Activated CD8-positive, alpha-beta memory T cell treated with anti-CD3 and anti-CD28 coated beads for 24 hours (primary cell): Measurements from ENCODE around the gene BCAS4.
A peak's percentile ranks its signal among the peaks of the same experiment; 100 is the strongest.
"Not testable (repeated sequence)": the region's sequence is repeated elsewhere in the genome, so short reads cannot be mapped to it uniquely, and the experiment has no call there.

Experiments
- DNase-seq: peaks from one replicate; pipeline ENCODE4 v3.0.0-alpha.2; 2020

Gene BCAS4

DNA sequence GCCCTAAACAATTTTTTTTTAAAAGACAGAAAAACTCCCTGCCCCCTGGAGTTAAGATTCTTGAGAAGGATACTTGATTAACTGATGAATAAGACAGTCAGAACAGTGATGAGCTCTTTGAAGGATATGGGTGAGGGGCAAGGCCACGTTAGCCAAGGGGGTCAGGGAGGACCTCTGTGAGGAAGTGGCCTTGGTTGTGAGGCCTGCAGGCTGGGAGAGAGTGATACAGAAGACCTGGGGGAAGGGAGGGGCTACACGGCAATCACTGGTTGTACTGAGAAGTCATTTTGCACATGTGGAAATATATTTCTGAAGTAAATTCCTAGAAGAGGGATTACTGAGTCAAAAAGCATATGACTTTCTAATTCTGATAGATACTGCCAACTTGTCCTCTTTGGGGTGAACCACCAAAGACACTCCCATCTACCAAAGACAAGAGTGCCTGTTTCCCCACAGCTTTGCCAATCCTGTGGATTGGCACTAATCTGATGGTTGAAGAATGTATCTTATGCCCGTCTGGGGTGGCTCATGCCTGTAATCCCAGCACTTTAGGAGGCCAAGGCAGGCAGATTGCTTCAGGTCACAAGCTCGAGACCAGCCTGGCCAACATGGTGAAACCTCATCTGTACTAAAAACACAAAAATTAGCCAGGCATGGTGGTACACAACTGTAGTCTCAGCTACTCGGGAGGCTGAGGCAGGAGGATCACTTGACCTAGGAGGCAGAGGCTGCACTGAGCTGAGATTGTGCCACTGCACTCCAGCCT is 22.3 kb upstream of the BCAS4 start:
- DNase-seq = no peak

GRCh38 chr20:50774515-50774914 is 20.3 kb upstream of the BCAS4 start:
- no peak for DNase-seq

DNA sequence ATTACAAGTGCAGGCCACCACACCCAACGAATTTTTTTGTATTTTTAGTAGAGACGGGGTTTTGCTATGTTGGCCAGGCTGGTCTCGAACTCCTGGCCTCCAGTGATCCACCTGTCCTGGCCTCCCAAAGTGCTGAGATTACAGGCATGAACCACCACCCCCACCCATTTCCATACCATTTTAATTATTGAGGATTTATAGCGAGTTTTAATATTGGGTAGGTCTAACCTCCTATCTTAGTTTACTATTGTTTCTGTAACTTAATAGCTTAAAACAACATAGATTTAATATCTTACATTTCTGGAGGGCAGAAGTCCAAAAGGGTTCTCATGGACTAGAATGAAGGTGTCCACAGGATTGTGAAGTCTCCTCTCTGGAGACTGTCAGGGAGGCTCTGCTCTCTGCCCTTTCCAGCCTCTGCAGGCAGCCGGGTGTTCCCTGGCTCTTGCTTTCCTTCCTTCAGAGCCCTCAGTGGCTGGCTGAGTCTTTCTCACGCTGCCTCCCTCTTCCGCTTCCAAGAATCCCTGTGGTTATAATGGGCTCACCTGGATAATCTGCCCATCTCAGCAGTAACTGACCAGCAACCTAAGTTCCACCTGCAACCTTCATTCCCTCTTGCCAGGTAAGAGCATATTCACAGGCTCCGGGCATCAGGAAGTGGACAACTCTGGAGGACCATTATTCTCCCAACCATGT is 18.6 kb upstream of the BCAS4 start:
- no peak for DNase-seq

- DNase-seq = no peak
These were observed 17.5 kb upstream of the BCAS4 start for GRCh38 chr20:50777373-50777772.

DNA sequence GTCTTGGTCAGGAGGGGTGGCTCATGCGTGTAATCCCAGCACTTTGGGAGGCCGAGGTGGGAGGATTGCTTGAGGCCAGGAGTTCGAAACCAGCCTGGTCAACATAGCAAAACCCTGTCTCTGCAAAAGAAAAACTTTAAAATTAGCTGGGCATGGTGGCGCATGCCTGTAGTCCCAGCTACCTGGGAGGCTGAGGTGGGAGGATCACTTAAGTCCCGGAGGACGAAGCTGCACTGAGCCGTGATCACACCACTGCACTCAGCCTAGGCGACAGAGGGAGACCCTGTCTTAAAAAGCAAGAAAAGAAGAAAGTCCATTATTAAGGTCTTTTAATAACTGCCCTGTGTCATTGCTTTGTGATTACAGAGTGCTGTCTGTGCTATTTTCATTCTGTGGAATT is 15.9 kb upstream of the BCAS4 start:
- DNase-seq = not testable (repeated sequence)

DNA sequence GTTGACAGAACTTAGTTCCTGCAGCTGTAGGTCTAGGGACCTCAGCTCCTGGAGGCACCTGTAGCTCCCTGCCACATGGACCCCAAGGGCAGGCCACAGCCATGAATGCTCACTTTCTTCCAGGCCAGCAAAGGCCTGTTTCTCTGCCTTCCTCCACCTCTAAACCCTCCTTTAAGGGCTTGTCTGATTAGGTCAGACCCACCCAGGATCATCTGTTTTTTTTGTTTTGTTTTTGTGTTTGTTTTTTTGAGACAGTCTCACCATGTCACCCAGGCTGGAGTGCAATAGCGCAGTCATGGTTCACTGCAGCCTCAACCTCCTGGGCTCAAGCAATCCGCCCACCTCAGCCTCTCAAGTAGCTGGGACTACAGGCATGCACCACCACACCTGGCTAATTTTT is 11.5 kb upstream of the BCAS4 start:
- no peak for DNase-seq

GRCh38 chr20:50783903-50784302 is 11.0 kb upstream of the BCAS4 start:
- DNase-seq = no peak

DNA sequence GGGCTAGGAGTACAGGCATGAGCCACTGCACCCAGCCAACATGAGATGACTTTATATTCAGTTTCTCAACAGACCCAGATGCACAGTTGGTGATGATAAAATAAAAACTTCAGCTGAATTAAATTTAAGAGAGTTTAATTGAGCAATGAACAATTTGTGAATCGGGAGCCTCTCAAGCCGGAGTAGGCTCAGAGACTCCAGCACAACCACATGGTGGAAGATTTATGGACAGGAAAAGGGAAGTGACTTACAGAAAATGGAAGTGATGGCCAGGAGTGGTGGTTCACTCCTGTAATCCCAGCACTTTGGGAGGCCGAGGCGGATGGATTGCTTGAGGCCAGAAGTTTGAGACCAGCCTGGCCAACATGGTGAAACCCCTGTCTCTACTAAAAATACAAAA is 10.4 kb upstream of the BCAS4 start:
- DNase-seq = no peak

DNA sequence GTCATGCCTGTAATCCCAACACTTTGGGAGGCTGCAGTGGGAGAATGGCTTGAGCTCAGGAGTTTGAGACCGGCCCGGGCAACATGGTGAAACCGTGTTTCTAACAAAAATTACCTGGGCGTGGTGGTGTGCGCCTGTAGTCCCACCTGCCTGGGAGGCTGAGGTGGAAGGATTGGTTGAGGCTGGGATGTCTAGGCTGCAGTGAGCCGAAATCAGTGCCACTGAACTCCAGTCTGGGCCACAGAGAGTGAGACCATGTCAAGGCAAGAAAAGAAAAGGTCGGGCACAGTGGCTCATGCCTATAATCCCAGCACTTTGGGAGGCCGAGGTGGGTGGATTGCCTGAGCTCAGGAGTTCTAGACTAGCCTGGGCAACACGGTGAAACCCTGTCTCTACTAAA is 8.2 kb upstream of the BCAS4 start:
- DNase-seq = no peak

DNA sequence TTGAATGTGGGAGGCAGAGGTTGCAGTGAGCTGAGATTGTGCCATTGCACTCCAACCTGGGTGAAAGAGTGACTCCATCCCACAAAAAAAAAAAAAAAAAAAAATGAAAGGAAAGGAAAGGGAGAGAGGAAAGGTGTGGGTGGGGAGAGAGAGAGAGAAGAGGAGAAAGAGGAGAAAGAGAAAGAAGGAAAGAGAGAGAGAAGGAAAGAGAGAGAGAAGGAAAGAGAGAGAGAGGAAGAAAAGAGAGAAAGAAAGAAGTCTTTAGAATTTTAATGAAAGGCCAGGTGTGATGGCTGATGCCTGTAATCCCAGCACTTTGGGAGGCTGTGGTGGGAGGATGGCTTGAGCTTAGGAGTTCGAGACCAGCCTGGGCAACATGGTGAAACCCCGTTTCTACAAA is 7.7 kb upstream of the BCAS4 start:
- DNase-seq = no peak

DNA sequence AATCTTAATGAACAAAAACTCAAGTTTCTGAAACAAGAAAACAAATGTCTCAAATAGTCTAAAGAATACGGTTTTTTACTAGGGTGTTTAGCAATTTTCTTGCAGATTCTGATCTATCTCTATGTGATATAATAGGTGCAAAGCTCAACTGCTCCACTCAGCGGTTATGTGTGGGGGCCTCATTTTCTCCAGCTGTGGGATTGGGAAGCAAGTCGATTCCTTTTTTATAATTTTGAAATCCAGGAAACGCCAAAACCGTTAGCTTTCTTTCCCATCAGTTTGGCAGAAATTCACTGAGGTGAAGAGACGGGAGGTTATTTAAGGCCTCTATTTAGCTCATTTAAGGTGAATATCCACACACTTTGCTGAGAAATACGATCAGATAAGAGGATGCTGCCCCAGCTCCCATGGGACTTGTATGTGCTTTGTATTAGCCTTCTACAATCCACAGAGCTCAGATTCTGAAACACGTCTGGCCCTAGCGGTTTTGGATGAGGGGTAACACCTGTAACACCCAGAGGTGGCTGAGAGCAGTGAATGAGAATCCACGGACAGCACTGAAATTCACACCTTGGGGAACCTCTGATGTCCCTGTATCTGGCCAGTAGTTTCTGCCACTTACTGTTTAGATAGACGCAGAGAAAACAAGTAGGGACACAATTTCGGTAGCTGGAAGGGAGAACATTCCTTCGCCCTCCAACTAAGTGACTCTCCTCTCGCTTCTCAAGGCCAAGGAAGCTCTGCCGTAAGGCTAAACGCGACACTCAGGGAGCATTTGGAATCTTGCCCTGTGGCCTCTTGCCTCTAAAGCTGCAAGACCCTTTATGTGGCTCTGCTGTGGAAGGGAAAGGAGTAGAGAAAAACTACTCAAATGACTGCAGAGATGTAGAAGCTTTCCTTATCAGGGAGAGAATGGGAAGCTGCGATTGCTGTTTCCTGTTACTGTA is 6.5 kb upstream of the BCAS4 start:
- no peak for DNase-seq

DNA sequence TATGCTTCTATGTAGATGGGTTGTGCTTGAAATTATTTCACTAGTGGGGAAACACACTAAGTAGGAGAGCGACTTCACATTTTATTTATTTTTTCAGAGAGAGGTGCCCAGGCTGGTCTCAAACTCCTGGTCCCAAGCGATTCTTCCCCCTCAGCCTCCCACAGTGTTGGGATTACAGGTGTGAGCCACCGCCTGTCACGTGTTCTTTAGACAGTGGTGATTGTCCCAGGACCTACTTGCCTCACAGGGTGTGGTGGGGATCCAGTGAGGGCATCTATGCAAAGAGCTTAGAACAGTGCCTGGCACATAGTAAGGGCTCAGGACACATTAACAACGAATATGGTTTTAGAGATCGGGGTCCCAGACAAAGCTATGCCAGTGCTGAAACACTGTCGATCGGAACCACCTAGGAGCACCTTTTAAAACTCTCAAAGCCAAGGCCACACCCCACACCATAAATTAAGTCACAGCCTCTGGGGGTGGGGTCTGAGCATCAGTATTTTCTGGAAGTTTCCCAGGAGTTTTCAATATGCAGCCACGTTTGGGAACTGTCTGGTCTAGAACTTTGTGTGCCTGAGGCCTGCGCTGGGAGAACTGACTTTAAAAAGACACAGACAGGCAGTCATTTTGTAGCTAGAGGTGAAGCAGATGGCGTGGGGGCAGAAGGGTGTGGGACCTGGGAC is 4.8 kb upstream of the BCAS4 start:
- no peak for DNase-seq

DNA sequence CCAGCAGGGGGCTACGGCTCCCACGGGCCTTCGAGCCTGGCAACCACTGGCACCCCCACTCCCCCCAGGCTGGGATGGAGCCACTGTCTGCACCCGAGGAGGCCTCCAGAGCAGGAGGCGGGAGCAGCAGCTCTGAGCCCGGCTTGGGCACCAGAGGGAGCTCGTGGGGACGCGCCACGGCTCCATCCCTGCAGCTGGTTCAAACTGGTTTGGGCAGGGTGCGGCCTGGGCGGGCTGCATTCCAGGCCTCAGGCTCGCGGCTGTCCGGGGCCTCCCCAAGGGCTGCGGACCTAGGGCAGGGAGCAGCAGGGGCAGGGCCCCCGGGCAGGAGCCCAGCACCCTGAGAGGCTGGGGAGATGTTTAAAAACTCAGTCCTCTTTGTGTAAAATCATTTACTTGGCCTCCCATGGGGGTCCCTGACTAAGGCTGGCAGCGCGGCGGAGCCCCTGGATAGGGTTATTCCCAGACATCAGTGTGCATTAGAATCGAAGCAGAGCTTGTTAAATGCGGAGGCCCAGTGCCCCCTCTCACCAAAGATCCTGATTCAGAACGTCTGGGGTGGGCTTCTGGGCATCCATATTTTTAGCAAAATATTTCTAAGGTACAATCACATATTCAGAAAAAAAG is 4.1 kb upstream of the BCAS4 start:
- peak; percentile 91 for DNase-seq

- DNase-seq = no peak
These were observed 1.9 kb upstream of the BCAS4 start for GRCh38 chr20:50792708-50793574.

- DNase-seq = peak; percentile 74
These were observed 1.3 kb upstream of the BCAS4 start for GRCh38 chr20:50793575-50794016.

- DNase-seq = peak; percentile 66
These were observed 548 bp upstream of the BCAS4 start for GRCh38 chr20:50794181-50794845.

GRCh38 chr20:50797142-50797541 is 2.3 kb downstream of the BCAS4 start:
- DNase-seq = no peak

DNA sequence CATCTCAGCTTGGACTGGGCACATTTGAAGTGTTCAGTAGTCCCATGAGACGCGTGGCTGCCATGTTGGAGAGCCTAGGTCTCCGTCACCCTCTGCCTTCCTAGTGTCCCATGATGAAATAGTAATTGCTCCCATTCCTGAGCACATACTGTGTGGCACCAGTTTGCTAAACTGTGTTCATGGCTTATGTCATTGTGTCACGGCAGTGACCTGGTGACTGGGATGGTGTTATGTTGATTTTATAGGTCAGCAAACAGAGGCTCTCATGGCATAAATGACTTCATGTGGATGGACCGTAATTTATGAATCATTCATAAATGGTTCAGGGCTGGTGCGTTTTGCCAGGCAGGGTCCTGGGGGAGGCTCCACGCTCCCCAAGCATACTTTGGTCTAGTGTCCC is 3.8 kb downstream of the BCAS4 start:
- DNase-seq = no peak

- DNase-seq = no peak
These were observed 4.5 kb downstream of the BCAS4 start for GRCh38 chr20:50799176-50799889.
